GM19467 (cell line): ENCODE results near the gene NFKBIB.

Experiments used
- ATAC-seq: cut with Tn5 transposase; IDR thresholded peaks from one replicate; pipeline ENCODE4 v1.9.1; 2021; ENCODE audit warnings: mild to moderate bottlenecking, moderate library complexity; ENCODE audit not compliant: unreplicated experiment

The NFKBIB gene

GRCh38 chr19:38904581-38905539, 5.1 kb downstream of the NFKBIB start:
- ATAC-seq = no peak

DNA sequence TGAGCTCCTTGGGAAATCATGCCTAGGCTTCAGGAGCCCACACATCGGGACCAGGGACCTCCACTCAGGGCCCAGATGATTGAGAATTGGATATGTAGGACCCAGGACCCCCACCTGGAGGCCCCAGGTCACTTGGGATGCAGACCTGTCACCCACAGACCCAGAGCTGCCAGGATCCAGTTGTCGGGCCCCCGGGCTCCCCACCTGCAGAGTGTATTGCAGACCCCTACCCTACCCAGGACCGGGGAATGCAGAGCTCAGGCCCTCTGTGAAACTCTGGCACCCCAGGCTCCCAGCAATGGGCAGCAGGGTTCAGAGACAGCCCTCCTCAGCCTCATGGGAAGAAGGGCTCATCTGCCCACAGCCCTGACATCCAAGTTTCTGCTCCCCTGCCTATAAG, 5.9 kb downstream of the NFKBIB start:
- no peak for ATAC-seq

DNA sequence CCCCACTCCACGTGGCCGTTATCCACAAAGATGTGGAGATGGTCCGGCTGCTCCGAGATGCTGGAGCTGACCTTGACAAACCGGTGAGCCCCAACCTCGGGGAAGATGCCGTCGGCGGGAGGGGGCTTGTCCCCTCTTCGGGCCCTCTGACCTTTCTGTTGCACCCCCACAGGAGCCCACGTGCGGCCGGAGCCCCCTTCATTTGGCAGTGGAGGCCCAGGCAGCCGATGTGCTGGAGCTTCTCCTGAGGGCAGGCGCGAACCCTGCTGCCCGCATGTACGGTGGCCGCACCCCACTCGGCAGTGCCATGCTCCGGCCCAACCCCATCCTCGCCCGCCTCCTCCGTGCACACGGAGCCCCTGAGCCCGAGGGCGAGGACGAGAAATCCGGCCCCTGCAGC, 7.5 kb downstream of the NFKBIB start:
- no peak for ATAC-seq

- no peak for ATAC-seq
Measured at GRCh38 chr19:38907670-38908069, 7.9 kb downstream of the NFKBIB start.

- no peak for ATAC-seq
Measured at GRCh38 chr19:38908911-38909310, 9.1 kb downstream of the NFKBIB start.

- no peak for ATAC-seq
Measured at GRCh38 chr19:38910488-38910887, 10.7 kb downstream of the NFKBIB start.

DNA sequence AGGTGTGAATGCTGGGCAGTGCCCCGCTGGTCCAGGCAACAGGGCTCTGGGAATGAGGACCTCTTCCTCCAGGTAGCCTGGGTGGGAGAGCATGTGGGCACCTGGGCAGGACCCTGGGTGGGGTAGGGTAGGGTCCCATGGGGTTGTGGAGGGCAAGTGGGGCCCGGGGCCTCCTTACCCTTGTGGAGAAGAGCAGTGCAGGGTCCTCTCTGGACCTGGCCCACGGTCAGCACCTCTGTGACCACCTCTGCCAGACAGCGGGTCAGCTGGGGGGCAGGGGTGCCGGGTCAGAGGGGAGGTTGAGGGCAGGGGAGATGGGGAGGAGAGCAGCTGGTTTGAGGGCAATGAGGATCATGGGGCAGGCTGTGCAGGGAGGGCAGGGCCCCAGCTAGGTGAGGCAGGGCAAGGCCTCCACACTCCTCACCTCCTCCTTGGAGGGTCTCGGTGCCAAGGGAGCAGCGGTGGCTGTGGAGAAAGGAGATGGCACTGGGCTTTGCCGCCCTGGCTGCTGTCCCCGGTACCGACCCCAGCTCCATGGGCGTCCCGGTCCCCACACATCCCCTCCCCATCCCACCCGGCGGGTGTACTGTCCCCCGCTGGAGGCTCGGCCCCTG, 11.7 kb downstream of the NFKBIB start:
- no peak for ATAC-seq

DNA sequence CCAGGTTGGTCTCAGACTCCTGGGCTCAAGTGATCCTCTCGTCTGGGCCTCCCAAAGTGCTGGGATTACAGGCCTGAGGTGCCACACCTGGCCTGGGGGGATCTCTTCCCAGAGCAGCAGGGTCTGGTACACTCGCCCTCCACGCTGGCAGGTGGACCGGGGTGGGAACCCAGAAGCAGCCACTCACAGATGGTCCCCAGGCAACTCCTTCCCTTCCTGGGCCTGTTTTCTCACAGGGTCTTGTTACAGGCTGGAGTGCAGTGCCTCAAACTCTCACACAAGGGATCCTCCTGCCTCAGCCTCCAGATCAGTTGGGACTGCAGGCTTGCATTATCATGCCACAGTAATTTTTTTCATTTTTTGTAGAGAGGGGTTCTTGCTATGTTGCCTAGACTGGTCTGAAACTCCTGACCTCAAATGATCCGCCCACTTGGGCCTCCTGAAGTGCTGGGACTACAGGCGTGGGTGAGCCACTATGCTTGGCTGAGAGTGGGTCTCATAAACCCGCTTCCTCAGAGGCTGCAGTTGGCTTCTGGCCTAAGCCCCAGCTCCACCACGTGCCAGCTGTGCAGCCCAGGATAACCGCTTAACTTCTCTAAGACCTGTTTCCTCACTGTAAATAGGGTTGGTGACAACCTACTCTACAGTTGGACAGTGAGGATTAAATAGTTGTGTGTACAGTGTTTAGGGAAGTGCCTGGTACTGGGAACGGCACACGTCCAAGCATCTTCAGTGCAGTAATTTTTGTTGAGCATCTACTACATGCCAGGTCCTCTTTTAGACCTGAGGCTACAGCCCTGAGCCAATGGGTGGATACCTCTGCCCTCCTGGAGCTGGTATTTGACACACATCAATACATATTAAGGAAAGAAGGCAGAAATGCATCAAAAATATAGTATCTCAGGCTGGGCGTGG, 13.1 kb downstream of the NFKBIB start:
- no peak for ATAC-seq

DNA sequence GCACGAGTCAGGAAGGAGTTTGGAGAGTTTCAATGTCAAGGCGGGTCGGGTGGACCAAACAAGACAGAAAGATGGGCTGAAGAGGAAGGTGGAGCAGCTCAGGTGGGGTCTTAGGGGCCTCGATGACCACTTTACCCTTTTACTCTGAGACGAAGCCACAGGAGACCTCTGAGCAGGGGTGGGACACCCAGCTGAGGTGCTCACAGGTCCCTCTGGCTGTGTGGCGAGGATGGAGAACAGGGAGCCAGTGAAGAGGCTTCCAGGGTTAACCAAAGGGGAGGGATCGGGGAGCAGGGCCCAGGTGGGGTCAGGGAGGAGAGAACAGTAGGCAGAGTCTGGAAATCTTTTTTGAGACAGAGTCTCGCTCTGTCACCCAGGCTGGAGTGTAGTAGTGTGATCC, 14.2 kb downstream of the NFKBIB start:
- ATAC-seq = no peak

- no peak for ATAC-seq
Measured at GRCh38 chr19:38915329-38916321, 15.9 kb downstream of the NFKBIB start.

DNA sequence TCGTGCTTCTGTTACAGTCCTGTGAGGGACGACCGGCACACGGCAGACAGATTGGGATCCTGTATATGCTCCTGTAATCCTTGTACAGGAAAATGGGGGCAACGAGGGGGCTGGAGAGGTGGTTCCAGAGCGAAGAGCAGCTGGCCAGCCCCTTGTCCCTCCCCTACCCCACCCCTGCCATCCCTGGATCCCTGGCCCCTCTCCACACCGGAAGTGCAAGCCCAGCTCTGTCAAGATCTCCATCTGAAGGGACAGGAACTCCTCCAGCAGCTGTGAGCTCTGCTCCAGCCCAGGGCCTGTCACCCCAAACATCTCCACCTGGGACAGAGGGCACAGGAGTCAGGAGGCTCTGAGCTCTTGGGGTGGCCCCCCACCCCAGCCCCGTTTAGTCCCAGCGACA, 17.7 kb downstream of the NFKBIB start:
- no peak for ATAC-seq

- no peak for ATAC-seq
Measured at GRCh38 chr19:38917921-38918491, 18.2 kb downstream of the NFKBIB start.

GRCh38 chr19:38918526-38918925, 18.8 kb downstream of the NFKBIB start:
- no peak for ATAC-seq

GRCh38 chr19:38919837-38920601, 20.2 kb downstream of the NFKBIB start:
- ATAC-seq = no peak

GRCh38 chr19:38920602-38921419, 21.0 kb downstream of the NFKBIB start:
- no peak for ATAC-seq

DNA sequence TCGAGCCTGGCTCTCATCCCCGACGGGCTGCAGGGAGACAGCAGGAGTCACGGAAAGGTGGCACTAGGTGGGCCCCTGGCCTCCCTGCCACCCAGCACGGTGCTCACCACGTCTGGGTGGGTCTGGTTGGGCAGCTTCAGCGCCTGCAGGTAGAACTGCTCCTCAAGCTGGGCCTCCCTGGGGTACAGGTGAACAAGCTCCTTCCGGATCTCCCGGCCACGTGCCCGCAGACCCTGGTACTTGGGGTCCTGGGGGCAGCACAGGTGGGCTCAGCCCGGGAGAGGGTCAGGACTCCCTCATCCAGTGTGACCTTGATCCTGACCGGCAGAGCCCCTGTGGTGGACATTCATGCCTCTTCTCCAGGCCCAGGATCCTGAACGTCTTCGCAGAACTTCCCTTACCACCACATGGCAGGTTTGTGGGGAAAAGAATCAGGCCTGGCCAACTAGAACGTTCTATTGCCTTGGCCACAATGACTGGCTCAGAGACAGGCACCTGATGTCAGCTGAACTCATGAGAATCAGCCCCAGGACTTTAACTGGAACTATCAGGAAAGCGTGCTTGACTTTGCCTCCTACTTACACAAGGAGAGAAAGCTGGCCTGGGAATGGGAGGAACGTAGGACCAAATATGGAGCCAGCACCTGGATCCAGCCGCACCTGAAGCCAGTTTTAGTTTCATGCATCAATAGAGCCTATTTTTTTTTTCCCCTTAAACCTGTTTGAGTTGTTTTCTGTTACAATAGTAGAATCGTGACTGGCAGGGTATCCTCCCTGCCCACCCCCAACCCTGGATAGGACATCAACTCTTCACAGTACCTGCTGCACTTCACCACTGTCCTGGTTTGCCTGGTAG, 21.9 kb downstream of the NFKBIB start:
- no peak for ATAC-seq

- ATAC-seq = no peak
Measured at GRCh38 chr19:38922482-38922881, 22.7 kb downstream of the NFKBIB start.
